Neural cell (in vitro differentiated cells): ENCODE measurements around the gene SERPINB2. TPM values are rescaled to one million over a fixed set of nuclear protein-coding genes. Genes with fewer than 3 reads are reported as not detected.

ENCODE experiments used
- H2AFZ ChIP-seq: fragments of 200-600, 300-800 bp; sonication (generic), shearing (Covaris generic); 2 replicates; pipeline ENCODE4 v1.6.0; 2014; ENCODE audit warnings: low read depth, mild to moderate bottlenecking, antibody characterized with exemption, low read length, moderate library complexity
- H3F3A ChIP-seq: fragments of 200-600 bp; shearing (Covaris generic); 2 replicates; pipeline ENCODE4 v1.6.1; 2016; ENCODE audit warnings: mild to moderate bottlenecking, moderate library complexity, mixed read lengths, antibody characterized with exemption, low read length; ENCODE audit not compliant: insufficient read depth, poor library complexity, severe bottlenecking
- H3K27ac ChIP-seq: fragments of 200-600, 300-800 bp; sonication (generic), shearing (Covaris generic); 2 replicates; pipeline ENCODE4 v1.5.1; 2014; ENCODE audit warnings: mild to moderate bottlenecking, low read length, moderate library complexity
- H3K27me3 ChIP-seq: fragments of 300-800, 200-600 bp; sonication (generic), shearing (Covaris generic); 2 replicates; pipeline ENCODE4 v1.6.0; 2014; ENCODE audit warnings: mild to moderate bottlenecking, low read depth, low read length, moderate library complexity; ENCODE audit not compliant: insufficient read depth
- H3K36me3 ChIP-seq: fragments of 300-800, 200-600 bp; sonication (generic), shearing (Covaris generic); 2 replicates; pipeline ENCODE4 v1.5.1; 2014; ENCODE audit warnings: mild to moderate bottlenecking, antibody characterized with exemption, low read length, moderate library complexity; ENCODE audit not compliant: insufficient read depth
- H3K4me2 ChIP-seq: fragments of 300-800, 200-600 bp; sonication (generic), shearing (Covaris generic); 2 replicates; pipeline ENCODE4 v1.6.0; 2014; ENCODE audit warnings: mild to moderate bottlenecking, low read length
- H3K4me3 ChIP-seq: fragments of 300-800, 200-600 bp; sonication (generic), shearing (Covaris generic); 2 replicates; pipeline ENCODE4 v1.5.1; 2014; ENCODE audit warnings: mild to moderate bottlenecking, low read length, moderate library complexity
- H3K79me2 ChIP-seq: fragments of 200-600 bp; shearing (Covaris generic); replicated peaks from 2 replicates; pipeline ENCODE4 v1.6.0; 2014; ENCODE audit warnings: mild to moderate bottlenecking, low read length, moderate library complexity; ENCODE audit not compliant: insufficient read depth
- H3K9ac ChIP-seq: fragments of 300-800, 200-600 bp; sonication (generic), shearing (Covaris generic); 2 replicates; pipeline ENCODE4 v1.6.1; 2016; ENCODE audit warnings: mild to moderate bottlenecking, low read length, mixed read lengths
- H3K9me2 ChIP-seq: fragments of 200-600 bp; shearing (Covaris generic); 2 replicates; pipeline ENCODE4 v1.6.1; 2016; ENCODE audit warnings: mild to moderate bottlenecking, low read length, mixed read lengths; ENCODE audit not compliant: insufficient read depth
- H3K9me3 ChIP-seq: fragments of 200-600, 300-800 bp; sonication (generic), shearing (Covaris generic); 2 replicates; pipeline ENCODE4 v1.6.1; 2016; ENCODE audit warnings: mild to moderate bottlenecking, mixed run types, low read length, moderate library complexity, mixed read lengths
- H4K20me1 ChIP-seq: fragments of 200-600 bp; shearing (Covaris generic); 2 replicates; pipeline ENCODE4 v1.6.1; 2016; ENCODE audit warnings: mild to moderate bottlenecking, mixed run types; ENCODE audit not compliant: insufficient read depth
- CTCF ChIP-seq: fragments of 450-650 bp; IDR thresholded peaks from 2 replicates; pipeline ENCODE4 v1.5.1; 2014; ENCODE audit warnings: antibody characterized with exemption, mild to moderate bottlenecking, moderate library complexity; ENCODE audit not compliant: poor library complexity, severe bottlenecking
- EP300 ChIP-seq: fragments of 450-650 bp; conservative IDR thresholded peaks from 2 replicates; pipeline ENCODE4 v1.6.1; 2014; ENCODE audit warnings: antibody characterized with exemption, mild to moderate bottlenecking, moderate library complexity; ENCODE audit not compliant: poor library complexity, severe bottlenecking
- EZH2 ChIP-seq: fragments of 200-600, 300-800 bp; shearing (Covaris generic), sonication (generic); IDR thresholded peaks from 2 replicates; pipeline ENCODE4 v1.6.1; 2014; ENCODE audit warnings: antibody characterized with exemption, low read length, borderline replicate concordance, mild to moderate bottlenecking; ENCODE audit not compliant: insufficient read depth, poor library complexity, severe bottlenecking
- MXI1 ChIP-seq: fragments of 450-650 bp; conservative IDR thresholded peaks from 2 replicates; pipeline ENCODE4 v1.6.1; 2014; ENCODE audit warnings: antibody characterized with exemption, mild to moderate bottlenecking; ENCODE audit not compliant: poor library complexity, severe bottlenecking
- POLR2AphosphoS5 ChIP-seq: IDR thresholded peaks from 2 replicates; pipeline ENCODE4 v1.6.1; 2012
- RAD21 ChIP-seq: fragments of 450-650 bp; conservative IDR thresholded peaks from 2 replicates; pipeline ENCODE4 v1.6.1; 2014; ENCODE audit warnings: antibody characterized with exemption, mild to moderate bottlenecking, moderate library complexity
- REST ChIP-seq: IDR thresholded peaks from 2 replicates; pipeline ENCODE4 v1.6.1; 2012; ENCODE audit warnings: borderline replicate concordance
- SMC3 ChIP-seq: fragments of 450-650 bp; conservative IDR thresholded peaks from 2 replicates; pipeline ENCODE4 v1.6.1; 2014; ENCODE audit warnings: antibody characterized with exemption, mild to moderate bottlenecking, moderate library complexity; ENCODE audit not compliant: poor library complexity
- TAF1 ChIP-seq: IDR thresholded peaks from 2 replicates; pipeline ENCODE4 v1.6.1; 2012; ENCODE audit warnings: low read depth
- polyA plus RNA-seq: library from polyadenylated mRNA; depleted of rRNA; stranded (reverse); fragments of >200 nt; gene quantifications from 2 replicates; pipeline ENCODE4 v1.2.3, GENCODE V29; 2014

Gene SERPINB2
- polyA plus RNA-seq, 1 donor from 2014 or later: not detected

GRCh38 chr18:63871836-63872235 lies 15.7 kb upstream of the SERPINB2 start:
- no peaks in the 10 kb centered on the region for H3K36me3 ChIP-seq
- no peak overlapping the region for H3K9ac ChIP-seq
- H3K9me2 ChIP-seq: no peaks in the 10 kb centered on the region
- H3K4me3 ChIP-seq: no peak overlapping the region
- no peak for TF ChIP-seq CTCF
- no peak for TF ChIP-seq TAF1
- no peak for TF ChIP-seq SMC3
- no peak for TF ChIP-seq EP300
- TF ChIP-seq MXI1: no peak
- TF ChIP-seq RAD21: no peak
- TF ChIP-seq REST: no peak
- TF ChIP-seq POLR2AphosphoS5: no peak
- no peak for TF ChIP-seq EZH2
- H3K79me2 ChIP-seq: no peaks in the 10 kb centered on the region
- H2AFZ ChIP-seq: no peak overlapping the region
- no peaks in the 10 kb centered on the region for H3K9me3 ChIP-seq
- H3K27ac ChIP-seq: no peak overlapping the region
- H4K20me1 ChIP-seq: no peaks in the 10 kb centered on the region
- no peaks in the 10 kb centered on the region for H3F3A ChIP-seq
- no peak overlapping the region for H3K4me2 ChIP-seq
- no peaks in the 10 kb centered on the region for H3K27me3 ChIP-seq

- H3K4me3 ChIP-seq: no peak overlapping the region
- H3K9me2 ChIP-seq: no peaks in the 10 kb centered on the region
- H3K36me3 ChIP-seq: no peaks in the 10 kb centered on the region
- no peaks in the 10 kb centered on the region for H3K27me3 ChIP-seq
- TF ChIP-seq SMC3 (no peak), TAF1 (no peak), RAD21 (no peak), EP300 (no peak), MXI1 (no peak), EZH2 (no peak), POLR2AphosphoS5 (no peak), CTCF (no peak), REST (no peak)
- H3K9ac ChIP-seq: no peak overlapping the region
- H4K20me1 ChIP-seq: no peaks in the 10 kb centered on the region
- no peaks in the 10 kb centered on the region for H3K9me3 ChIP-seq
- no peak overlapping the region for H2AFZ ChIP-seq
- no peaks in the 10 kb centered on the region for H3K79me2 ChIP-seq
- no peaks in the 10 kb centered on the region for H3F3A ChIP-seq
- no peak overlapping the region for H3K27ac ChIP-seq
- H3K4me2 ChIP-seq: no peak overlapping the region
Observed at GRCh38 chr18:63872586-63872985, 14.9 kb upstream of the SERPINB2 start.
